OCI-LY7 (cell line): ENCODE measurements around the gene CEP63. TPM values are rescaled to one million over a fixed set of nuclear protein-coding genes. Genes with fewer than 3 reads are reported as not detected.

Source experiments
- BruUV-seq: library from RNA; stranded (reverse); fragments of 400-500 nt; replicated peaks from 2 replicates; lab custom pipeline; 2021; lab: Mats Ljungman, UMichigan
- CTCF ChIA-PET: fragments of 300-600 bp; sonication (Branson Sonifier 250); formaldehyde crosslinking; loops from one replicate; lab custom pipeline; 2022; ENCODE audit warnings: antibody characterized with exemption; ENCODE audit not compliant: unreplicated experiment; lab: Charles Lee
- POLR2A ChIA-PET: fragments of 300-600 bp; sonication (Branson Sonifier 250); formaldehyde crosslinking; loops from one replicate; lab custom pipeline; 2022; ENCODE audit warnings: antibody characterized with exemption; lab: Charles Lee
- DNase-seq: peaks from one replicate; pipeline ENCODE4 v3.0.0-alpha.2; 2015; ENCODE audit warnings: low spot score
- H2AFZ ChIP-seq: fragments of 200-600 bp; sonication (generic), shearing (Covaris generic); 2 replicates; pipeline ENCODE4 v1.6.1; 2014; ENCODE audit warnings: mild to moderate bottlenecking, antibody characterized with exemption, low read length, moderate library complexity
- H3K27ac ChIP-seq: fragments of 200-600 bp; sonication (generic); 2 replicates; pipeline ENCODE4 v1.5.1; 2014; ENCODE audit warnings: mixed run types, low read depth, mild to moderate bottlenecking, moderate library complexity, low read length, inconsistent platforms; ENCODE audit not compliant: poor library complexity, severe bottlenecking
- H3K36me3 ChIP-seq: fragments of 200-600 bp; sonication (generic); 2 replicates; pipeline ENCODE4 v1.6.1; 2014; ENCODE audit warnings: mild to moderate bottlenecking, antibody characterized with exemption, low read length, moderate library complexity, mixed read lengths; ENCODE audit not compliant: insufficient read depth
- H3K4me1 ChIP-seq: fragments of 200-600 bp; sonication (generic); 2 replicates; pipeline ENCODE4 v1.5.1; 2014; ENCODE audit warnings: mild to moderate bottlenecking, low read length; ENCODE audit not compliant: insufficient read depth, poor library complexity, severe bottlenecking
- H3K4me2 ChIP-seq: fragments of 200-600 bp; sonication (generic); 2 replicates; pipeline ENCODE4 v1.6.1; 2014; ENCODE audit warnings: mild to moderate bottlenecking, low read length
- H3K4me3 ChIP-seq: fragments of 200-600 bp; sonication (generic); 2 replicates; pipeline ENCODE4 v1.5.1; 2014; ENCODE audit warnings: mild to moderate bottlenecking, low read depth, low read length; ENCODE audit not compliant: poor library complexity, severe bottlenecking
- H3K79me2 ChIP-seq: fragments of 200-600 bp; sonication (generic); 2 replicates; pipeline ENCODE4 v1.6.1; 2016; ENCODE audit warnings: low read depth, mild to moderate bottlenecking, low read length, moderate library complexity, mixed read lengths; ENCODE audit not compliant: insufficient read depth
- H3K9me2 ChIP-seq: fragments of 200-600 bp; sonication (generic); 2 replicates; pipeline ENCODE4 v1.6.1; 2016; ENCODE audit warnings: mild to moderate bottlenecking, low read length, mixed read lengths; ENCODE audit not compliant: insufficient read depth
- H3K9me3 ChIP-seq: fragments of 200-600 bp; sonication (generic); 2 replicates; pipeline ENCODE4 v1.6.1; 2014; ENCODE audit warnings: mild to moderate bottlenecking, mixed run types, low read length, mixed read lengths
- H4K20me1 ChIP-seq: fragments of 200-600 bp; sonication (generic); 2 replicates; pipeline ENCODE4 v1.6.1; 2014; ENCODE audit warnings: mild to moderate bottlenecking, antibody characterized with exemption, low read length, moderate library complexity, mixed read lengths; ENCODE audit not compliant: insufficient read depth
- EZH2phosphoT487 ChIP-seq: fragments of 200-600 bp; sonication (generic); IDR thresholded peaks from 2 replicates; pipeline ENCODE4 v1.6.1; 2018; ENCODE audit warnings: low read depth, borderline replicate concordance, mild to moderate bottlenecking, mixed run types, antibody characterized with exemption, low read length, moderate library complexity, mixed read lengths
- intact Hi-C: fragments of 100-400 bp; cut with micrococcal nuclease; formaldehyde crosslinking; loops from one replicate; pipeline ENCODE4 v1.10.0; 2022; ENCODE audit not compliant: unreplicated experiment
- total RNA-seq, 2 experiments: library from RNA; depleted of rRNA in 1 of 2; stranded (reverse); fragments of >200 nt in 1 of 2; shearing (Covaris generic) in 1 of 2; gene quantifications; 2 replicates each; pipeline ENCODE4 v1.2.3, GENCODE V29; 2014 to 2022
- TF ChIP-seq, protein P1 (sequence below): fragments of 200-600 bp; sonication (generic); conservative IDR thresholded peaks from 2 replicates; pipeline ENCODE4 v1.5.1; 2014; ENCODE audit warnings: mild to moderate bottlenecking, antibody characterized with exemption, low read length, moderate library complexity, mixed read lengths

Gene CEP63
- total RNA-seq, 2 experiments from 2014 or later, result 42.8 to 45.7 TPM

DNA sequence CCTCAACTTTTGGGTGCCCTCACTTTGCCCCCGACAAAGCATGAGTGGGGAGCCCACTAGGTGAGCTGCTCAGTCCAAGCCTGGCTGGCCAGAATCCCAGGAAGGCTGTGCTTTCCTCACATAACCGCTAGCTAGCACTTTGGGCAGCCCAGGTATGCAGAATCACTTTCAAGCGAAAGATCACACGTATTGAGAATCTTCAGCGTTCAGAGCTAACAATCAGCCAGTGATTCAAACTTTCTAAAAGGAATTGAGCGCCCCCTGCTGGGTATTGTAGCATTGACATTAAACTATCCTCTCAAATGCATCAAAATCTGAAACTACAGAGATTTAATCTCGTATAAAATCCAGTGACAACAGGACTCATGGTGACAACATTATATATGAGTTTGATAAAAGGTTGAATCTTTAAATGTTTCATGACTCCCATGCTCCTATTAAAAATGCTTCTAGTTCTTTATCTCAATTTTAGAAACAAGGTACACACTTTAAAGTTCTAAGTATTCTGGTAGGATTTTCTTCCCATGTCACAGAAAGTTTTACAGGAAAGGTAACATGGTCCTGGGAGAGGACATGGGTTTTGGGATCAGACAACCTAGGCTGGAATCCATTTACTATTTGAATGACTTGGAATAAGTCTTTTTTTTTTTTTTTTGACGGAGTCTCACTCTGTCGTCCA, 11.8 kb upstream of the CEP63 start:
- Histone ChIP-seq H3K4me1 (no peaks in the 10 kb centered on the region), H4K20me1 (no peaks in the 10 kb centered on the region), H3K79me2 (no peaks in the 10 kb centered on the region), H3K9me3 (no peaks in the 10 kb centered on the region), H3K36me3 (peaks cover 35% of the 10 kb centered on the region), H3K4me2 (no peak overlapping the region), H3K27ac (no peak overlapping the region), H2AFZ (no peak overlapping the region), H3K4me3 (no peak overlapping the region), H3K9me2 (no peaks in the 10 kb centered on the region)
- peak; percentile 80 for DNase-seq
- intact Hi-C loops, result loop anchor here (1.0 to 2.0 kb wide), 2 partner anchors 166 to 261 kb away; no protein-coding TSS in a partner anchor
- CTCF ChIA-PET, result interaction anchor here (0.5 kb wide), 1 partner anchor 116 kb away, joined by 3 read pairs; no protein-coding TSS in a partner anchor
- POLR2A ChIA-PET, result interaction anchor here (0.6 to 1.7 kb wide), 6 partner anchors 9 to 402 kb away, joined by 3 to 11 read pairs (median 4); partner anchors contain the start of genes ANAPC13 and CEP63
- TF ChIP-seq EZH2phosphoT487, result no peak
- TF ChIP-seq, protein P1, sequence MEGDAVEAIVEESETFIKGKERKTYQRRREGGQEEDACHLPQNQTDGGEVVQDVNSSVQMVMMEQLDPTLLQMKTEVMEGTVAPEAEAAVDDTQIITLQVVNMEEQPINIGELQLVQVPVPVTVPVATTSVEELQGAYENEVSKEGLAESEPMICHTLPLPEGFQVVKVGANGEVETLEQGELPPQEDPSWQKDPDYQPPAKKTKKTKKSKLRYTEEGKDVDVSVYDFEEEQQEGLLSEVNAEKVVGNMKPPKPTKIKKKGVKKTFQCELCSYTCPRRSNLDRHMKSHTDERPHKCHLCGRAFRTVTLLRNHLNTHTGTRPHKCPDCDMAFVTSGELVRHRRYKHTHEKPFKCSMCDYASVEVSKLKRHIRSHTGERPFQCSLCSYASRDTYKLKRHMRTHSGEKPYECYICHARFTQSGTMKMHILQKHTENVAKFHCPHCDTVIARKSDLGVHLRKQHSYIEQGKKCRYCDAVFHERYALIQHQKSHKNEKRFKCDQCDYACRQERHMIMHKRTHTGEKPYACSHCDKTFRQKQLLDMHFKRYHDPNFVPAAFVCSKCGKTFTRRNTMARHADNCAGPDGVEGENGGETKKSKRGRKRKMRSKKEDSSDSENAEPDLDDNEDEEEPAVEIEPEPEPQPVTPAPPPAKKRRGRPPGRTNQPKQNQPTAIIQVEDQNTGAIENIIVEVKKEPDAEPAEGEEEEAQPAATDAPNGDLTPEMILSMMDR, result peak; percentile 94
- no TSS peak for BruUV-seq

DNA sequence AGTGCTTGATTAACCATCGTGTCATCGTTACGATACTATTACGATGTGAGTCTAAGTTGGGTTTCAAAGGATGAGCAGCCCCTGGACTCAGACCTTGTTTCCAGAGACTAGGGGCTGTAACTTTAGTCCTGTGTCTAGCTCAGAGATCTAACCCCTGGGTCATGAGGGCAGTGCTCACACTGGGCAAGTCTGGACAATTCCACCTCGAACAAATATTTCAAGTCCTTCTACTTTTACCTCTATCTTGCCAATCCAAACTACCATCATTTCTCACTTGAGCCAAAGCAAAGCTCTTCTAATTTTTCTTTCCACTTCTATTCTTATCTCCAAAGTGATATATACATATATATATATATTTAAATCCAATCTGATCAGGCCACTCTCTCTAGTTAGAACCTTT, 10.9 kb upstream of the CEP63 start:
- no peaks in the 10 kb centered on the region for H3K9me3 ChIP-seq
- H3K27ac ChIP-seq, result no peak overlapping the region
- no peaks in the 10 kb centered on the region for H3K9me2 ChIP-seq
- H4K20me1 ChIP-seq, result no peaks in the 10 kb centered on the region
- CTCF ChIA-PET, result interaction anchor here (0.7 kb wide), 1 partner anchor 172 kb away, joined by 4 read pairs; no protein-coding TSS in a partner anchor
- no peak overlapping the region for H3K4me3 ChIP-seq
- no TSS peak for BruUV-seq
- no peak overlapping the region for H2AFZ ChIP-seq
- POLR2A ChIA-PET, result interaction anchor here (0.6 to 1.2 kb wide), 3 partner anchors 9 to 263 kb away, joined by 3 to 9 read pairs (median 6); partner anchors contain the start of genes ANAPC13 and CEP63
- TF ChIP-seq EZH2phosphoT487, result no peak
- TF ChIP-seq, protein P1, result no peak
- no peak overlapping the region for H3K4me2 ChIP-seq
- H3K36me3 ChIP-seq, result peaks cover 44% of the 10 kb centered on the region
- intact Hi-C loops, result loop anchor here (1.0 to 2.0 kb wide), 2 partner anchors 167 to 262 kb away; no protein-coding TSS in a partner anchor
- H3K4me1 ChIP-seq, result no peaks in the 10 kb centered on the region
- no peak for DNase-seq
- no peaks in the 10 kb centered on the region for H3K79me2 ChIP-seq

DNA sequence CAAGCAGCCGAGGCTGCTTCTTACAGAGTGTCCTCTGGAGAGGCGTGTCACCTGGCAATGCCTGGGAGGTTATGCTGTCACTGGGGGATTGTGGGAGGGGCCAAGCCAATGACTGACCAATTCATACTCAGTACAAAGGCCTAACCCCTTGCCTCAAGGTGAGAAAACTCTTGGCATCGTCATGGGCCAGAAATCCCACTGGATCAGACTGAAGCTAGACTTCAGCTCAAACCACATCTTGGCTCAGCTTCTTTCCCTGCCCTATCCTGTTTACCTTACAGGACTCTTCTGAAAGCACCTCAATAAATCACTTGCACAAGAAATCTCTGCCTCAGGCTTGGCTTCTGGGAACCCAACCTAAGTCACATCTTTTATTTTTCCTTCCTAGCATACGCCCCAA, 9.6 kb upstream of the CEP63 start:
- no peak for DNase-seq
- Histone ChIP-seq H3K4me2 (no peak overlapping the region), H3K27ac (no peak overlapping the region), H3K79me2 (no peaks in the 10 kb centered on the region), H4K20me1 (no peaks in the 10 kb centered on the region), H3K4me1 (no peaks in the 10 kb centered on the region), H2AFZ (no peak overlapping the region), H3K9me3 (no peaks in the 10 kb centered on the region), H3K9me2 (no peaks in the 10 kb centered on the region), H3K4me3 (no peak overlapping the region), H3K36me3 (peaks cover 58% of the 10 kb centered on the region)
- intact Hi-C loops, result no loop called here
- ChIA-PET POLR2A (no interaction called here), CTCF (no interaction called here)
- no TSS peak for BruUV-seq
- TF ChIP-seq, protein P1, result no peak
- no peak for TF ChIP-seq EZH2phosphoT487
